NCI-H82 treated with DMSO at 0.1 percent for 48 hours (cell line): Measurements from ENCODE around the gene ANKRD53.
"Not testable (repeated sequence)": the region's sequence is repeated elsewhere in the genome, so short reads cannot be mapped to it uniquely, and the experiment has no call there.

Experiments used
- DNase-seq: peaks from one replicate; lab custom pipeline; 2025; ENCODE audit not compliant: unreplicated experiment; lab: John Stamatoyannopoulos, UW

The ANKRD53 gene

GRCh38 chr2:71006323-71006722 lies 27.9 kb downstream of the ANKRD53 start:
- DNase-seq, result no peak

- DNase-seq, result no peak
These were observed 28.7 kb downstream of the ANKRD53 start for GRCh38 chr2:71006955-71007799.

- no peak for DNase-seq
These were observed 29.9 kb downstream of the ANKRD53 start for GRCh38 chr2:71008342-71008741.

- not testable (repeated sequence) for DNase-seq
These were observed 33.4 kb downstream of the ANKRD53 start for GRCh38 chr2:71011786-71012185.

GRCh38 chr2:71018625-71019024 lies 40.2 kb downstream of the ANKRD53 start:
- no peak for DNase-seq

GRCh38 chr2:71019989-71020388 lies 41.6 kb downstream of the ANKRD53 start:
- DNase-seq, result not testable (repeated sequence)

- not testable (repeated sequence) for DNase-seq
These were observed 43.0 kb downstream of the ANKRD53 start for GRCh38 chr2:71021394-71021793.

GRCh38 chr2:71023553-71024243 lies 45.3 kb downstream of the ANKRD53 start:
- DNase-seq, result not testable (repeated sequence)
